GM12878 (cell line): ENCODE measurements around the gene HIF3A. TPM values are rescaled to one million over a fixed set of nuclear protein-coding genes. Genes with fewer than 3 reads are reported as not detected.
"Not testable (repeated sequence)": the region's sequence is repeated elsewhere in the genome, so short reads cannot be mapped to it uniquely, and the experiment has no call there.

Experiments
- ATAC-seq: fragments of 200-7000 bp; cut with Tn5 transposase; 3 replicates; pipeline ENCODE4 v1.9.1; 2020; ENCODE audit warnings: mild to moderate bottlenecking, moderate library complexity
- BruUV-seq: library from RNA; stranded (reverse); fragments of 400-500 nt; replicated peaks from 2 replicates; lab custom pipeline; 2021; lab: Mats Ljungman, UMichigan
- CTCF ChIA-PET: fragments of 300-600 bp; sonication (Branson Sonifier 250); formaldehyde crosslinking; extraction: SDS; loops from one replicate; lab custom pipeline; 2021; ENCODE audit warnings: inconsistent platforms; lab: Yijun Ruan, JAX
- POLR2A ChIA-PET: fragments of 350-600 bp; formaldehyde crosslinking; extraction: SDS; loops from one replicate; lab custom pipeline; 2021; ENCODE audit warnings: inconsistent platforms; lab: Charles Lee
- RAD21 ChIA-PET: fragments of 300-600 bp; sonication (Branson Sonifier 250); formaldehyde crosslinking; loops from one replicate; lab custom pipeline; 2023; ENCODE audit warnings: antibody characterized with exemption; ENCODE audit not compliant: unreplicated experiment; lab: Charles Lee
- SMC1A ChIA-PET: fragments of 300-600 bp; sonication (Branson Sonifier 250); formaldehyde crosslinking; loops from one replicate; lab custom pipeline; 2023; ENCODE audit not compliant: unreplicated experiment, uncharacterized antibody; lab: Charles Lee
- DNase-seq: peaks from one replicate; pipeline ENCODE4 v3.0.0-alpha.2; 2011; ENCODE audit warnings: low read depth, low spot score
- FAIRE-seq: peaks from 3 replicates; lab custom pipeline; 2011; peaks lifted over from hg19 to GRCh38; lab: Jason Lieb, UNC
- H2AFZ ChIP-seq: 2 replicates; pipeline ENCODE4 v1.6.0; 2011; ENCODE audit warnings: low read depth, low read length, control low read depth; ENCODE audit not compliant: control insufficient read depth
- H3K27ac ChIP-seq: 2 replicates; pipeline ENCODE4 v1.5.1; 2011; ENCODE audit warnings: control low read depth; ENCODE audit not compliant: control insufficient read depth, insufficient read depth
- H3K27me3 ChIP-seq, 2 experiments: replicated peaks in 1 of 2; 2 replicates each; pipeline versions ENCODE4 v1.6.0 to v1.6.1; 2011; ENCODE audit warnings: low read length in 1 of 2; ENCODE audit not compliant: control insufficient read depth in 2 of 2, insufficient read depth in 2 of 2
- H3K36me3 ChIP-seq, 2 experiments: 2 replicates each; pipeline ENCODE4 v1.5.1; 2011; ENCODE audit warnings: low read length in 1 of 2; ENCODE audit not compliant: control insufficient read depth in 2 of 2, insufficient read depth in 2 of 2
- H3K4me1 ChIP-seq: 2 replicates; pipeline ENCODE4 v1.6.1; 2011; ENCODE audit warnings: mild to moderate bottlenecking, low read length, moderate library complexity, mixed read lengths; ENCODE audit not compliant: control insufficient read depth, insufficient read depth
- H3K4me2 ChIP-seq: 2 replicates; pipeline ENCODE4 v1.6.0; 2011; ENCODE audit warnings: control low read depth; ENCODE audit not compliant: control insufficient read depth, insufficient read depth
- H3K4me3 ChIP-seq: fragments of 200-600 bp; sonication (generic); 2 replicates; pipeline ENCODE4 v1.5.1; 2016
- H3K79me2 ChIP-seq: 2 replicates; pipeline ENCODE4 v1.6.0; 2011; ENCODE audit warnings: low read length; ENCODE audit not compliant: control insufficient read depth, insufficient read depth
- H3K9ac ChIP-seq: 2 replicates; pipeline ENCODE4 v1.8.0; 2011; ENCODE audit warnings: low read length, control low read depth, mixed read lengths; ENCODE audit not compliant: control insufficient read depth, insufficient read depth
- H3K9me3 ChIP-seq: replicated peaks from 3 replicates; pipeline ENCODE4 v1.5.1; 2011; ENCODE audit warnings: mild to moderate bottlenecking, low read length; ENCODE audit not compliant: control insufficient read depth, insufficient read depth
- H4K20me1 ChIP-seq: 2 replicates; pipeline ENCODE4 v1.6.0; 2011; ENCODE audit not compliant: control insufficient read depth, insufficient read depth
- BMI1 ChIP-seq: fragments of 450-650 bp; IDR thresholded peaks from 2 replicates; pipeline ENCODE4 v1.6.1; 2016; ENCODE audit warnings: mild to moderate bottlenecking, moderate library complexity, borderline replicate concordance
- CREB1 ChIP-seq: IDR thresholded peaks from 2 replicates; pipeline ENCODE4 v1.6.1; 2012; ENCODE audit warnings: low read depth, mild to moderate bottlenecking, inconsistent platforms
- DPF2 ChIP-seq: fragments of 450-650 bp; IDR thresholded peaks from 2 replicates; pipeline ENCODE4 v1.6.1; 2017; ENCODE audit warnings: mild to moderate bottlenecking
- EGR1 ChIP-seq, 2 experiments: IDR thresholded peaks; 1 replicate in 1 of 2; 2 replicates in 1 of 2; pipeline ENCODE4 v1.6.1; 2011 to 2012; ENCODE audit warnings: low read depth in 2 of 2, low read length in 2 of 2, borderline replicate concordance in 1 of 2, mild to moderate bottlenecking in 1 of 2, moderate library complexity in 1 of 2
- EZH2 ChIP-seq: IDR thresholded peaks from 2 replicates; pipeline ENCODE4 v1.6.1; 2012; ENCODE audit warnings: low read depth, mild to moderate bottlenecking, control low read depth, inconsistent platforms, low read length, borderline replicate concordance; ENCODE audit not compliant: control insufficient read depth
- FOXM1 ChIP-seq: IDR thresholded peaks from 2 replicates; pipeline ENCODE4 v1.6.1; 2012; ENCODE audit warnings: low read depth, mild to moderate bottlenecking, inconsistent platforms, low read length, moderate library complexity
- GABPA ChIP-seq: IDR thresholded peaks from 2 replicates; pipeline ENCODE4 v1.6.1; 2014; ENCODE audit warnings: antibody characterized with exemption, low read depth, mild to moderate bottlenecking, inconsistent platforms
- HDGF ChIP-seq: fragments of 450-650 bp; IDR thresholded peaks from 2 replicates; pipeline ENCODE4 v1.6.1; 2016; ENCODE audit warnings: antibody characterized with exemption
- NFIC ChIP-seq: IDR thresholded peaks from 2 replicates; pipeline ENCODE4 v1.6.1; 2012; ENCODE audit warnings: low read depth, mild to moderate bottlenecking, inconsistent platforms, low read length, moderate library complexity
- SP1 ChIP-seq: IDR thresholded peaks from one replicate; pipeline ENCODE4 v1.6.1; 2011; ENCODE audit warnings: low read depth, low read length
- ZNF622 ChIP-seq: fragments of 450-650 bp; IDR thresholded peaks from 2 replicates; pipeline ENCODE4 v1.6.1; 2017; ENCODE audit warnings: mild to moderate bottlenecking, inconsistent platforms
- WGBS: methylation state at CpG from one replicate; pipeline ENCODE4 v1.1.6; 2016; ENCODE audit warnings: low lambda C conversion rate; ENCODE audit not compliant: insufficient replicate concordance, insufficient coverage; ENCODE audit errors: missing lambda C conversion rate; 5-methylcytosine and 5-hydroxymethylcytosine counted together
- in situ Hi-C: fragments of 300-500 bp; cut with MboI; formaldehyde crosslinking; loops from 9 replicates; pipeline ENCODE4 v1.14.3; 2018; ENCODE audit warnings: mixed read lengths
- intact Hi-C: fragments of 100-400 bp; cut with micrococcal nuclease; formaldehyde crosslinking; loops from one replicate; pipeline ENCODE4 v1.14.2; 2022; ENCODE audit not compliant: unreplicated experiment
- polyA plus RNA-seq, 11 experiments: library from polyadenylated mRNA; depleted of rRNA in 4 of 11; unstranded in 6 of 11; stranded (reverse) in 5 of 11; fragments of >200 nt; fragmentation: Nextera tagmentation in 4 of 11; fragmentation: Illumina TruSeq in 1 of 11; extraction: Ambion mirVana in 4 of 11; extraction: Trizol in 1 of 11; gene quantifications; 1 replicate in 1 of 11; 2 replicates in 10 of 11; pipeline versions ENCODE4 v1.2.1 to v1.2.3, GENCODE V29; 2011 to 2016; ENCODE audit warnings: inconsistent platforms in 2 of 11, missing spikeins in 2 of 11, low read depth in 1 of 11
- total RNA-seq, 4 experiments: library from RNA; depleted of rRNA in 3 of 4; stranded (reverse); fragments of >200 nt in 3 of 4; fragmentation: Illumina TruSeq in 1 of 4; extraction: Trizol in 1 of 4; gene quantifications; 2 replicates each; pipeline versions ENCODE4 v1.2.1 to v1.2.3, GENCODE V29; 2013 to 2021
- TF ChIP-seq, protein P1 (sequence below): fragments of 450-650 bp; conservative IDR thresholded peaks from 2 replicates; pipeline ENCODE4 v1.6.1; 2017; ENCODE audit warnings: mild to moderate bottlenecking, moderate library complexity
- TF ChIP-seq, protein P2 (sequence below): fragments of 450-650 bp; formaldehyde crosslinking; IDR thresholded peaks from 2 replicates; pipeline ENCODE4 v1.4.0; 2020; ENCODE audit warnings: mild to moderate bottlenecking, moderate library complexity

HIF3A gene
- total and polyA plus RNA-seq, 10 of the 15 experiments (the other 5 are each of a cell fraction or from before 2014, with no cell fraction given), result 0.03 to 0.20 (median 0.06) TPM; not detected in 5

DNA sequence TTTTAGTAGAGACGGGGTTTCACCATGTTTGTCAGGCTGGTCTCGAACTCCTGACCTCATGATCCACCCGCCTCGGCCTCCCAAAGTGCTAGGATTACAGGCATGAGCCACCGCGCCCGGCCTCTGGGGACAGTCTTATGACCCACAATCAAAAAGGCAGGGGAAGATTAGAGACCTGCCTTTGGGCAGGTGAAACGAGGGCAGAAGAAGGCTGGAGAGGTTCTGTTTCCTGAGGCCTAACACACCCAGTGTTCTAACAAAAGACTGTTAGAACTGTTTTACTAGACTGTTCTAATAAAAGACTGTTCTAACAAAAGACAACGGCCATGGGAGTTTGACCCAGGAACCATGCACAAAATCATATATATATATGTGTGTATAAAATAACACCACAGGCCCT, 26.4 kb downstream of the HIF3A start:
- H3K4me3 ChIP-seq, H3K4me2 ChIP-seq, H2AFZ ChIP-seq, H3K27ac ChIP-seq, H3K9ac ChIP-seq, SMC1A ChIA-PET, ATAC-seq, H3K4me1 ChIP-seq, POLR2A ChIA-PET, in situ Hi-C loops, H3K27me3 ChIP-seq, BruUV-seq, DNase-seq, FAIRE-seq, H3K9me3 ChIP-seq, RAD21 ChIA-PET, H3K36me3 ChIP-seq, CTCF ChIA-PET, intact Hi-C loops, H3K79me2 ChIP-seq, H4K20me1 ChIP-seq: not testable (repeated sequence)
- WGBS, result 50% methylated on average over 9 of the region's 9 CpGs

DNA sequence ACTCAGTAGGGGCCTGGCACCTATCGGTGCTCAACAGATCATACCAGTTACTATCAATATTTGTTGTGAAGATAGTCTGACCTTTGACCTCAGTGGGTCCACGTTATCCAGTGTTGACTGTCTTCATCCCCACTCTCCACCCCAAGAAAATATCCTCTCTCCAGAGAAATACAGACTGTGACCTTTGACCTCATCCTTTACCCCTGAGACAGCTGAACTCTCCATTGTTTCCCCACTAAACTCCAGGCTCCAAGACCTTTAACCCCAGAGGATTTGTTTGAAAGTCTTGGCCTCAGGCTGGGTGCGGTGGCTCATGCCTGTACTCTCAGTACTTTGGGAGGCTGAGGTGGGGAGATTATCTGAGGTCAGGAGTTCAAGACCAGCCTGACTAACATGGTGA, 27.4 kb downstream of the HIF3A start:
- H3K79me2 ChIP-seq, result no peaks in the 10 kb centered on the region
- no TSS peak for BruUV-seq

More for the DNA sequence above, 27.4 kb downstream of the HIF3A start:
- FAIRE-seq, result no peak
- no peaks in the 10 kb centered on the region for H4K20me1 ChIP-seq
- CTCF ChIA-PET, result no interaction called here
- peaks cover 10% of the 10 kb centered on the region; the same call in 2 of the 3 replicates for H3K9me3 ChIP-seq
- TF ChIP-seq SP1, result no peak
- TF ChIP-seq HDGF, result no peak
- TF ChIP-seq EGR1 (IDR thresholded peaks at IDR 0.05; ENCODE audit: borderline replicate concordance in 1 of 2, low read depth in 2 of 2, low read length in 2 of 2), result no peak
- TF ChIP-seq, protein P1, sequence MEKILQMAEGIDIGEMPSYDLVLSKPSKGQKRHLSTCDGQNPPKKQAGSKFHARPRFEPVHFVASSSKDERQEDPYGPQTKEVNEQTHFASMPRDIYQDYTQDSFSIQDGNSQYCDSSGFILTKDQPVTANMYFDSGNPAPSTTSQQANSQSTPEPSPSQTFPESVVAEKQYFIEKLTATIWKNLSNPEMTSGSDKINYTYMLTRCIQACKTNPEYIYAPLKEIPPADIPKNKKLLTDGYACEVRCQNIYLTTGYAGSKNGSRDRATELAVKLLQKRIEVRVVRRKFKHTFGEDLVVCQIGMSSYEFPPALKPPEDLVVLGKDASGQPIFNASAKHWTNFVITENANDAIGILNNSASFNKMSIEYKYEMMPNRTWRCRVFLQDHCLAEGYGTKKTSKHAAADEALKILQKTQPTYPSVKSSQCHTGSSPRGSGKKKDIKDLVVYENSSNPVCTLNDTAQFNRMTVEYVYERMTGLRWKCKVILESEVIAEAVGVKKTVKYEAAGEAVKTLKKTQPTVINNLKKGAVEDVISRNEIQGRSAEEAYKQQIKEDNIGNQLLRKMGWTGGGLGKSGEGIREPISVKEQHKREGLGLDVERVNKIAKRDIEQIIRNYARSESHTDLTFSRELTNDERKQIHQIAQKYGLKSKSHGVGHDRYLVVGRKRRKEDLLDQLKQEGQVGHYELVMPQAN, result no peak
- TF ChIP-seq DPF2, result no peak
- TF ChIP-seq ZNF622, result no peak
- TF ChIP-seq FOXM1, result no peak
- TF ChIP-seq, protein P2, sequence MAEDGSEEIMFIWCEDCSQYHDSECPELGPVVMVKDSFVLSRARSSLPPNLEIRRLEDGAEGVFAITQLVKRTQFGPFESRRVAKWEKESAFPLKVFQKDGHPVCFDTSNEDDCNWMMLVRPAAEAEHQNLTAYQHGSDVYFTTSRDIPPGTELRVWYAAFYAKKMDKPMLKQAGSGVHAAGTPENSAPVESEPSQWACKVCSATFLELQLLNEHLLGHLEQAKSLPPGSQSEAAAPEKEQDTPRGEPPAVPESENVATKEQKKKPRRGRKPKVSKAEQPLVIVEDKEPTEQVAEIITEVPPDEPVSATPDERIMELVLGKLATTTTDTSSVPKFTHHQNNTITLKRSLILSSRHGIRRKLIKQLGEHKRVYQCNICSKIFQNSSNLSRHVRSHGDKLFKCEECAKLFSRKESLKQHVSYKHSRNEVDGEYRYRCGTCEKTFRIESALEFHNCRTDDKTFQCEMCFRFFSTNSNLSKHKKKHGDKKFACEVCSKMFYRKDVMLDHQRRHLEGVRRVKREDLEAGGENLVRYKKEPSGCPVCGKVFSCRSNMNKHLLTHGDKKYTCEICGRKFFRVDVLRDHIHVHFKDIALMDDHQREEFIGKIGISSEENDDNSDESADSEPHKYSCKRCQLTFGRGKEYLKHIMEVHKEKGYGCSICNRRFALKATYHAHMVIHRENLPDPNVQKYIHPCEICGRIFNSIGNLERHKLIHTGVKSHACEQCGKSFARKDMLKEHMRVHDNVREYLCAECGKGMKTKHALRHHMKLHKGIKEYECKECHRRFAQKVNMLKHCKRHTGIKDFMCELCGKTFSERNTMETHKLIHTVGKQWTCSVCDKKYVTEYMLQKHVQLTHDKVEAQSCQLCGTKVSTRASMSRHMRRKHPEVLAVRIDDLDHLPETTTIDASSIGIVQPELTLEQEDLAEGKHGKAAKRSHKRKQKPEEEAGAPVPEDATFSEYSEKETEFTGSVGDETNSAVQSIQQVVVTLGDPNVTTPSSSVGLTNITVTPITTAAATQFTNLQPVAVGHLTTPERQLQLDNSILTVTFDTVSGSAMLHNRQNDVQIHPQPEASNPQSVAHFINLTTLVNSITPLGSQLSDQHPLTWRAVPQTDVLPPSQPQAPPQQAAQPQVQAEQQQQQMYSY (CRISPR knock-in tag), result no peak
- no peak for TF ChIP-seq BMI1
- TF ChIP-seq NFIC, result no peak
- no peak for TF ChIP-seq EZH2
- no peak for TF ChIP-seq CREB1
- no peak for TF ChIP-seq GABPA
- TF ChIP-seq, all 136 proteins: peak for 0
- ChIA-PET POLR2A (no interaction called here), RAD21 (no interaction called here), SMC1A (no interaction called here)
- no peak overlapping the region for H3K4me3 ChIP-seq
- DNase-seq, result no peak
- intact Hi-C loops, result no loop called here
- no peak overlapping the region for H2AFZ ChIP-seq
- H3K27me3 ChIP-seq, result no peaks in the 10 kb centered on the region; a peak in 1 of 4 replicates
- no peak overlapping the region for H3K9ac ChIP-seq
- ATAC-seq, result no peak
- no peak overlapping the region for H3K27ac ChIP-seq
- 48% methylated on average over 3 of the region's 3 CpGs for WGBS
- in situ Hi-C loops, result no loop called here
- no peak overlapping the region for H3K4me2 ChIP-seq
- no peaks in the 10 kb centered on the region for H3K4me1 ChIP-seq
- H3K36me3 ChIP-seq, result no peaks in the 10 kb centered on the region
